A549 (cell line): ENCODE results near the gene PTPRD. TPM values are rescaled to one million over a fixed set of nuclear protein-coding genes. Genes with fewer than 3 reads are reported as not detected.

Source experiments
- ATAC-seq, 2 experiments: fragments of 200-7000 bp in 1 of 2; fragments of >200 bp in 1 of 2; cut with Nextera tagmentation in 1 of 2; cut with Tn5 transposase in 1 of 2; 3 replicates each; pipeline versions ENCODE4 v1.8.0 to v1.9.1; 2018 to 2020; ENCODE audit warnings: mild to moderate bottlenecking in 1 of 2, moderate library complexity in 1 of 2
- CTCF ChIA-PET: fragments of 300-600 bp; sonication (Branson Sonifier 250); formaldehyde crosslinking; extraction: SDS; loops from one replicate; lab custom pipeline; 2021; ENCODE audit warnings: antibody characterized with exemption, inconsistent platforms; lab: Yijun Ruan, JAX
- POLR2A ChIA-PET: fragments of 350-600 bp; formaldehyde crosslinking; extraction: SDS; loops from one replicate; lab custom pipeline; 2021; ENCODE audit warnings: antibody characterized with exemption, inconsistent platforms; lab: Yijun Ruan, JAX
- DNase-seq, 2 experiments: peaks; one replicate each; pipeline versions ENCODE4 v3.0.0 to v3.0.0-alpha.2; 2011 to 2016; ENCODE audit warnings: low read depth in 1 of 2, low spot score in 1 of 2
- FAIRE-seq: peaks from 2 replicates; lab custom pipeline; 2011; peaks lifted over from hg19 to GRCh38; lab: Jason Lieb, UNC
- H3K27ac ChIP-seq, 2 experiments: fragments of >200 bp; sonication (Bioruptor Twin); formaldehyde crosslinking; 3 replicates each; pipeline ENCODE4 v1.5.1; 2016 to 2017
- H3K4me1 ChIP-seq: fragments of >200 bp; sonication (Bioruptor Twin); formaldehyde crosslinking; 3 replicates; pipeline ENCODE4 v1.6.1; 2016
- H3K4me2 ChIP-seq: fragments of >200 bp; sonication (Bioruptor Twin); formaldehyde crosslinking; 3 replicates; pipeline ENCODE4 v1.6.1; 2016
- H3K4me3 ChIP-seq: fragments of >200 bp; sonication (Bioruptor Twin); formaldehyde crosslinking; 3 replicates; pipeline ENCODE4 v1.5.1; 2016
- H3K9me3 ChIP-seq: fragments of >200 bp; sonication (Bioruptor Twin); formaldehyde crosslinking; 3 replicates; pipeline ENCODE4 v1.6.1; 2016
- CBX2 ChIP-seq: fragments of 200-600 bp; sonication (generic); IDR thresholded peaks from 2 replicates; pipeline ENCODE4 v1.6.1; 2016; ENCODE audit warnings: low read depth, mild to moderate bottlenecking, borderline replicate concordance
- CEBPB ChIP-seq, 2 experiments: fragments of >200 bp in 1 of 2; sonication (Bioruptor Twin) in 1 of 2; formaldehyde crosslinking in 1 of 2; IDR thresholded peaks; 2 replicates each; pipeline ENCODE4 v1.6.1; 2012 to 2016
- CHD4 ChIP-seq: fragments of 200-600 bp; sonication (generic); IDR thresholded peaks from 2 replicates; pipeline ENCODE4 v1.6.1; 2016; ENCODE audit warnings: antibody characterized with exemption, mild to moderate bottlenecking, borderline replicate concordance
- EHF ChIP-seq: fragments of 250-450 bp; sonication (Bioruptor Pico); IDR thresholded peaks from 2 replicates; pipeline ENCODE4 v1.5.0; 2020; ENCODE audit warnings: mild to moderate bottlenecking
- EHMT2 ChIP-seq: fragments of 200-600 bp; sonication (generic); IDR thresholded peaks from 2 replicates; pipeline ENCODE4 v1.6.1; 2016; ENCODE audit warnings: antibody characterized with exemption, low read depth, mild to moderate bottlenecking, moderate library complexity
- ESRRA ChIP-seq: fragments of 150-350 bp; IDR thresholded peaks from 2 replicates; pipeline ENCODE4 v1.6.1; 2014; ENCODE audit warnings: mild to moderate bottlenecking, low read length, borderline replicate concordance
- FOSB ChIP-seq: fragments of 250-450 bp; sonication (Bioruptor Pico); IDR thresholded peaks from 2 replicates; pipeline ENCODE4 v1.5.0; 2020; ENCODE audit warnings: mild to moderate bottlenecking, moderate library complexity
- FOXS1 ChIP-seq: fragments of 250-450 bp; sonication (Bioruptor Pico); IDR thresholded peaks from 2 replicates; pipeline ENCODE4 v1.5.0; 2020; ENCODE audit warnings: mild to moderate bottlenecking, moderate library complexity
- GATA3 ChIP-seq: IDR thresholded peaks from 2 replicates; pipeline ENCODE4 v1.6.1; 2012; ENCODE audit warnings: borderline replicate concordance
- HDAC2 ChIP-seq: fragments of 200-600 bp; sonication (generic); IDR thresholded peaks from 2 replicates; pipeline ENCODE4 v1.6.1; 2016
- HOXB13 ChIP-seq: fragments of 250-450 bp; sonication (Bioruptor Pico); IDR thresholded peaks from 2 replicates; pipeline ENCODE4 v1.5.0; 2020; ENCODE audit warnings: low read depth, mild to moderate bottlenecking, moderate library complexity
- JUN ChIP-seq, 2 experiments: fragments of >200 bp; sonication (Bioruptor Twin); formaldehyde crosslinking; IDR thresholded peaks; 2 replicates in 1 of 2; 3 replicates in 1 of 2; pipeline ENCODE4 v1.6.1; 2016 to 2017
- KDM1A ChIP-seq: fragments of 200-600 bp; sonication (generic); IDR thresholded peaks from 2 replicates; pipeline ENCODE4 v1.6.1; 2016; ENCODE audit warnings: low read depth, mild to moderate bottlenecking
- MAFK ChIP-seq: fragments of 450-650 bp; IDR thresholded peaks from 2 replicates; pipeline ENCODE4 v1.6.1; 2014; ENCODE audit not compliant: partially characterized antibody
- MAZ ChIP-seq: fragments of 150-350 bp; IDR thresholded peaks from 2 replicates; pipeline ENCODE4 v1.6.1; 2014; ENCODE audit warnings: antibody characterized with exemption, low read depth, low read length, borderline replicate concordance
- MYC ChIP-seq: IDR thresholded peaks from 2 replicates; pipeline ENCODE4 v1.6.1; 2012; ENCODE audit warnings: mild to moderate bottlenecking, inconsistent platforms, low read length, improper control_type of control experiment, borderline replicate concordance
- NR3C1 ChIP-seq: fragments of >200 bp; sonication (Bioruptor Twin); formaldehyde crosslinking; IDR thresholded peaks from 3 replicates; pipeline ENCODE4 v1.6.1; 2017
- POLR2AphosphoS2 ChIP-seq: conservative IDR thresholded peaks from 2 replicates; pipeline ENCODE4 v1.6.1; 2012; ENCODE audit warnings: low read length, improper control_type of control experiment, inconsistent platforms
- RARB ChIP-seq: fragments of 250-450 bp; sonication (Bioruptor Pico); IDR thresholded peaks from 2 replicates; pipeline ENCODE4 v1.8.0; 2021; ENCODE audit warnings: mild to moderate bottlenecking, moderate library complexity
- RFX5 ChIP-seq: fragments of 450-650 bp; IDR thresholded peaks from 2 replicates; pipeline ENCODE4 v1.7.1; 2014; ENCODE audit warnings: antibody characterized with exemption, mild to moderate bottlenecking, moderate library complexity
- RNF2 ChIP-seq: fragments of 200-600 bp; sonication (generic); IDR thresholded peaks from 2 replicates; pipeline ENCODE4 v1.6.1; 2016; ENCODE audit warnings: low read depth, mild to moderate bottlenecking, antibody characterized with exemption, moderate library complexity, borderline replicate concordance
- TFCP2L1 ChIP-seq: fragments of 250-450 bp; sonication (Bioruptor Pico); IDR thresholded peaks from 2 replicates; pipeline ENCODE4 v1.5.0; 2021; ENCODE audit warnings: mild to moderate bottlenecking
- ZFP36 ChIP-seq: fragments of 450-650 bp; IDR thresholded peaks from 2 replicates; pipeline ENCODE4 v1.6.1; 2014; ENCODE audit warnings: borderline replicate concordance; ENCODE audit not compliant: partially characterized antibody
- WGBS: methylation state at CpG from one replicate; pipeline ENCODE4 v1.1.6; 2017; ENCODE audit errors: missing lambda C conversion rate; 5-methylcytosine and 5-hydroxymethylcytosine counted together
- polyA plus RNA-seq, 4 experiments: library from polyadenylated mRNA; depleted of rRNA in 3 of 4; stranded (reverse); fragments of >200 nt; fragmentation: RNase III in 1 of 4; extraction: RNeasy Plus Mini Kit Qiagen cat#74134 plus additional on column Dnase treatment in 1 of 4; gene quantifications; 2 replicates in 3 of 4; 3 replicates in 1 of 4; pipeline ENCODE4 v1.2.3, GENCODE V29; 2011 to 2017
- TF ChIP-seq, protein P1 (sequence below): fragments of 450-650 bp; IDR thresholded peaks from 2 replicates; pipeline ENCODE4 v1.6.1; 2014; ENCODE audit warnings: antibody characterized with exemption
- TF ChIP-seq, protein P2 (sequence below): fragments of >200 bp; sonication (Bioruptor Twin); formaldehyde crosslinking; IDR thresholded peaks from 3 replicates; pipeline ENCODE4 v1.6.1; 2016
- TF ChIP-seq, protein P3 (sequence below): IDR thresholded peaks from 2 replicates; pipeline ENCODE4 v1.6.1; 2012; ENCODE audit warnings: low read depth, borderline replicate concordance
- TF ChIP-seq, protein P4 (sequence below): fragments of 200-600 bp; sonication (generic); IDR thresholded peaks from 2 replicates; pipeline ENCODE4 v1.6.1; 2016; ENCODE audit warnings: antibody characterized with exemption, mild to moderate bottlenecking, moderate library complexity
- TF ChIP-seq, protein P5 (sequence below): fragments of >200 bp; sonication (Bioruptor Twin); formaldehyde crosslinking; IDR thresholded peaks from 2 replicates; pipeline ENCODE4 v1.6.1; 2016

PTPRD gene
- polyA plus RNA-seq, 2 of the 4 experiments (the other 2 are of a cell fraction) = 0.39 to 1.3 TPM

DNA sequence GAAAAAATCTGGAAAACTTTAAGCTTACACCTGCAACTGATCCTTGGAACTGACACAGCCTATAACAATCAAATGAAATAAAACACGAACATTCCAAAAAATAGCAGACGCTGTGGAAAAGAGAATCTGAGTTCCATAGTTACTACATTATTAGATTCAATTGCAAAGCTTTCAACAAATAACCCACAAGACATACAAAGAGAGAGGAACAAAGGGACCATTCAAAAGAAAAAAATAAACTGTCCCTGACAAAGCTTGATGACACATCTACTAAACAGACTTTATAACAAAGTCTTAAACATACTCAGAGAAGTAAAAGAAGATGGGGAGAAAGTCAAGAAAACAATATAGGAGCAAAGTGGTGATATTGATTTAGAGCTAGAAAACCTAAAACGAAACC, 1123.6 kb downstream of the PTPRD start:
- TF ChIP-seq, protein P1, sequence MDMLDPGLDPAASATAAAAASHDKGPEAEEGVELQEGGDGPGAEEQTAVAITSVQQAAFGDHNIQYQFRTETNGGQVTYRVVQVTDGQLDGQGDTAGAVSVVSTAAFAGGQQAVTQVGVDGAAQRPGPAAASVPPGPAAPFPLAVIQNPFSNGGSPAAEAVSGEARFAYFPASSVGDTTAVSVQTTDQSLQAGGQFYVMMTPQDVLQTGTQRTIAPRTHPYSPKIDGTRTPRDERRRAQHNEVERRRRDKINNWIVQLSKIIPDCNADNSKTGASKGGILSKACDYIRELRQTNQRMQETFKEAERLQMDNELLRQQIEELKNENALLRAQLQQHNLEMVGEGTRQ = no peak
- TF ChIP-seq FOXS1 (no peak), CBX2 (no peak), CEBPB (IDR thresholded peaks at IDR 0.05) (no peak), CHD4 (no peak), TFCP2L1 (CRISPR knock-in tag) (no peak), KDM1A (no peak), GATA3 (no peak), NR3C1 (no peak), RNF2 (no peak), JUN (IDR thresholded peaks at IDR 0.05) (no peak)
- TF ChIP-seq, protein P2, sequence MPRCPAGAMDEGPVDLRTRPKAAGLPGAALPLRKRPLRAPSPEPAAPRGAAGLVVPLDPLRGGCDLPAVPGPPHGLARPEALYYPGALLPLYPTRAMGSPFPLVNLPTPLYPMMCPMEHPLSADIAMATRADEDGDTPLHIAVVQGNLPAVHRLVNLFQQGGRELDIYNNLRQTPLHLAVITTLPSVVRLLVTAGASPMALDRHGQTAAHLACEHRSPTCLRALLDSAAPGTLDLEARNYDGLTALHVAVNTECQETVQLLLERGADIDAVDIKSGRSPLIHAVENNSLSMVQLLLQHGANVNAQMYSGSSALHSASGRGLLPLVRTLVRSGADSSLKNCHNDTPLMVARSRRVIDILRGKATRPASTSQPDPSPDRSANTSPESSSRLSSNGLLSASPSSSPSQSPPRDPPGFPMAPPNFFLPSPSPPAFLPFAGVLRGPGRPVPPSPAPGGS = no peak
- TF ChIP-seq, protein P3, sequence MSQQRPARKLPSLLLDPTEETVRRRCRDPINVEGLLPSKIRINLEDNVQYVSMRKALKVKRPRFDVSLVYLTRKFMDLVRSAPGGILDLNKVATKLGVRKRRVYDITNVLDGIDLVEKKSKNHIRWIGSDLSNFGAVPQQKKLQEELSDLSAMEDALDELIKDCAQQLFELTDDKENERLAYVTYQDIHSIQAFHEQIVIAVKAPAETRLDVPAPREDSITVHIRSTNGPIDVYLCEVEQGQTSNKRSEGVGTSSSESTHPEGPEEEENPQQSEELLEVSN = no peak
- TF ChIP-seq, all 56 proteins: peak for 0
- no peak overlapping the region for H3K4me3 ChIP-seq
- no peak for ATAC-seq
- no peak overlapping the region for H3K27ac ChIP-seq
- no peak overlapping the region for H3K4me2 ChIP-seq
- no peaks in the 10 kb centered on the region for H3K9me3 ChIP-seq
- POLR2A ChIA-PET = no interaction called here
- no peak for DNase-seq
- FAIRE-seq = no peak
- under 1% methylated on average over 3 of the region's 3 CpGs for WGBS
- CTCF ChIA-PET = no interaction called here
- no peaks in the 10 kb centered on the region for H3K4me1 ChIP-seq

DNA sequence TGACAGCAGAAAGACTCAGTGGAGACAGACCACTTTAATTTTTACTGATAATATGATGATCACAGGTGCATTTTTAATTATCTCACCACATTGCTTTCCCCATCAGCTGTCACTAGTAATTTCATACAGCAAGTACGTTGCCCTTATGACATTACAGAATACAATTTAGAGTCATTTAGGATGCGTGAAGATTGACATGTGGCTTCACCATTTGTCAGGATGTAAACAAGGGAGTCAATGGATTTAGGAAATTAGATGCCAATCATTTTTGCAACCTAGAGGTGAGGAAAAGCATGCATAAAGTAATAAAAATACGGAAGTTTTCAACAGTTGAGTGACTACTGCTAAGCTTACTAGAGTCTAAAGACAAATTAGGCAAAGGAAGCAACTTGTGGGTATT, 1129.6 kb downstream of the PTPRD start:
- TF ChIP-seq MAFK (no peak), MAZ (no peak), RFX5 (no peak), CHD4 (no peak), EHMT2 (no peak), RARB (CRISPR knock-in tag) (no peak), POLR2AphosphoS2 (no peak), CEBPB (IDR thresholded peaks at IDR 0.05) (no peak), HOXB13 (CRISPR knock-in tag) (no peak), CBX2 (no peak), FOSB (CRISPR knock-in tag) (no peak), EHF (CRISPR knock-in tag) (no peak), MYC (no peak), NR3C1 (no peak), ZFP36 (no peak), HDAC2 (no peak), ESRRA (no peak)
- TF ChIP-seq, protein P4, sequence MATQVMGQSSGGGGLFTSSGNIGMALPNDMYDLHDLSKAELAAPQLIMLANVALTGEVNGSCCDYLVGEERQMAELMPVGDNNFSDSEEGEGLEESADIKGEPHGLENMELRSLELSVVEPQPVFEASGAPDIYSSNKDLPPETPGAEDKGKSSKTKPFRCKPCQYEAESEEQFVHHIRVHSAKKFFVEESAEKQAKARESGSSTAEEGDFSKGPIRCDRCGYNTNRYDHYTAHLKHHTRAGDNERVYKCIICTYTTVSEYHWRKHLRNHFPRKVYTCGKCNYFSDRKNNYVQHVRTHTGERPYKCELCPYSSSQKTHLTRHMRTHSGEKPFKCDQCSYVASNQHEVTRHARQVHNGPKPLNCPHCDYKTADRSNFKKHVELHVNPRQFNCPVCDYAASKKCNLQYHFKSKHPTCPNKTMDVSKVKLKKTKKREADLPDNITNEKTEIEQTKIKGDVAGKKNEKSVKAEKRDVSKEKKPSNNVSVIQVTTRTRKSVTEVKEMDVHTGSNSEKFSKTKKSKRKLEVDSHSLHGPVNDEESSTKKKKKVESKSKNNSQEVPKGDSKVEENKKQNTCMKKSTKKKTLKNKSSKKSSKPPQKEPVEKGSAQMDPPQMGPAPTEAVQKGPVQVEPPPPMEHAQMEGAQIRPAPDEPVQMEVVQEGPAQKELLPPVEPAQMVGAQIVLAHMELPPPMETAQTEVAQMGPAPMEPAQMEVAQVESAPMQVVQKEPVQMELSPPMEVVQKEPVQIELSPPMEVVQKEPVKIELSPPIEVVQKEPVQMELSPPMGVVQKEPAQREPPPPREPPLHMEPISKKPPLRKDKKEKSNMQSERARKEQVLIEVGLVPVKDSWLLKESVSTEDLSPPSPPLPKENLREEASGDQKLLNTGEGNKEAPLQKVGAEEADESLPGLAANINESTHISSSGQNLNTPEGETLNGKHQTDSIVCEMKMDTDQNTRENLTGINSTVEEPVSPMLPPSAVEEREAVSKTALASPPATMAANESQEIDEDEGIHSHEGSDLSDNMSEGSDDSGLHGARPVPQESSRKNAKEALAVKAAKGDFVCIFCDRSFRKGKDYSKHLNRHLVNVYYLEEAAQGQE = no peak
- TF ChIP-seq, protein P5, sequence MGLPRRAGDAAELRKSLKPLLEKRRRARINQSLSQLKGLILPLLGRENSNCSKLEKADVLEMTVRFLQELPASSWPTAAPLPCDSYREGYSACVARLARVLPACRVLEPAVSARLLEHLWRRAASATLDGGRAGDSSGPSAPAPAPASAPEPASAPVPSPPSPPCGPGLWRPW = no peak
- DNase-seq = no peak
- no peak for FAIRE-seq
- Histone ChIP-seq H3K4me2 (no peak overlapping the region), H3K4me1 (no peaks in the 10 kb centered on the region), H3K9me3 (no peaks in the 10 kb centered on the region), H3K27ac (no peak overlapping the region), H3K4me3 (no peak overlapping the region)
- 4% methylated on average over 3 of the region's 3 CpGs for WGBS
- CTCF ChIA-PET = no interaction called here
- ATAC-seq = no peak
- POLR2A ChIA-PET = no interaction called here
